B cell (primary cell): Measurements from ENCODE around the gene HSPB7.

Source experiments
- EZH2 ChIP-seq: IDR thresholded peaks from 2 replicates; pipeline ENCODE4 v1.6.1; 2012; ENCODE audit warnings: borderline replicate concordance, low read depth, mild to moderate bottlenecking, moderate library complexity, low read length; ENCODE audit not compliant: insufficient read depth, poor library complexity, severe bottlenecking
- TF ChIP-seq, protein P1 (sequence below): fragments of 200-600 bp; IDR thresholded peaks from one replicate; pipeline ENCODE4 v1.8.0; 2022; ENCODE audit warnings: antibody characterized with exemption, mild to moderate bottlenecking

DNA sequence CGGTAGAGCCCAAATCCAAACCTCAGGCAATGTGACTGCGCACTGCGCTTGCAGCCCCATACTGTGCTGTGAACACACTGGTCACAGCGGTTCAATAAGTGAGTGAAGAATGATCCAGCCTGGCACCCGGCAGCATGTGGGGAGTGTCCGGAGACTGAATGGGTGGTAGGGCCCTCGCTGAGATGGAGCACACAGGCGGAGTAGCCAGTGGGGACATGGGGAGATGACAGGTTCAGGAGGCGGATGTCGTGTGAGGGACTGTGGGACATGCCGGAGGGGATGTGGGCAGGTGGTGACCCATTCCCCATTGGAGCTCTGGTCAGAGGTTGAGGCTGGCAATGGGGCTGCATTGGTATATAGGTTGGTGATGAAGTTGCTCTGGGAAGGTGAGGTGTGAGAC lies 8.2 kb downstream of the HSPB7 start:
- TF ChIP-seq, protein P1, sequence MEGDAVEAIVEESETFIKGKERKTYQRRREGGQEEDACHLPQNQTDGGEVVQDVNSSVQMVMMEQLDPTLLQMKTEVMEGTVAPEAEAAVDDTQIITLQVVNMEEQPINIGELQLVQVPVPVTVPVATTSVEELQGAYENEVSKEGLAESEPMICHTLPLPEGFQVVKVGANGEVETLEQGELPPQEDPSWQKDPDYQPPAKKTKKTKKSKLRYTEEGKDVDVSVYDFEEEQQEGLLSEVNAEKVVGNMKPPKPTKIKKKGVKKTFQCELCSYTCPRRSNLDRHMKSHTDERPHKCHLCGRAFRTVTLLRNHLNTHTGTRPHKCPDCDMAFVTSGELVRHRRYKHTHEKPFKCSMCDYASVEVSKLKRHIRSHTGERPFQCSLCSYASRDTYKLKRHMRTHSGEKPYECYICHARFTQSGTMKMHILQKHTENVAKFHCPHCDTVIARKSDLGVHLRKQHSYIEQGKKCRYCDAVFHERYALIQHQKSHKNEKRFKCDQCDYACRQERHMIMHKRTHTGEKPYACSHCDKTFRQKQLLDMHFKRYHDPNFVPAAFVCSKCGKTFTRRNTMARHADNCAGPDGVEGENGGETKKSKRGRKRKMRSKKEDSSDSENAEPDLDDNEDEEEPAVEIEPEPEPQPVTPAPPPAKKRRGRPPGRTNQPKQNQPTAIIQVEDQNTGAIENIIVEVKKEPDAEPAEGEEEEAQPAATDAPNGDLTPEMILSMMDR: no peak
- no peak for TF ChIP-seq EZH2
